CD4-positive, alpha-beta T cell treated with Interleukin-15 for 4 hours (primary cell): ENCODE results near the gene EAPP.
"Not testable (repeated sequence)": the region's sequence is repeated elsewhere in the genome, so short reads cannot be mapped to it uniquely, and the experiment has no call there.

Source experiments
- DNase-seq: peaks from one replicate; pipeline ENCODE4 v3.0.0-alpha.2; 2020; ENCODE audit warnings: low spot score

The EAPP gene, protein sequence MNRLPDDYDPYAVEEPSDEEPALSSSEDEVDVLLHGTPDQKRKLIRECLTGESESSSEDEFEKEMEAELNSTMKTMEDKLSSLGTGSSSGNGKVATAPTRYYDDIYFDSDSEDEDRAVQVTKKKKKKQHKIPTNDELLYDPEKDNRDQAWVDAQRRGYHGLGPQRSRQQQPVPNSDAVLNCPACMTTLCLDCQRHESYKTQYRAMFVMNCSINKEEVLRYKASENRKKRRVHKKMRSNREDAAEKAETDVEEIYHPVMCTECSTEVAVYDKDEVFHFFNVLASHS

DNA sequence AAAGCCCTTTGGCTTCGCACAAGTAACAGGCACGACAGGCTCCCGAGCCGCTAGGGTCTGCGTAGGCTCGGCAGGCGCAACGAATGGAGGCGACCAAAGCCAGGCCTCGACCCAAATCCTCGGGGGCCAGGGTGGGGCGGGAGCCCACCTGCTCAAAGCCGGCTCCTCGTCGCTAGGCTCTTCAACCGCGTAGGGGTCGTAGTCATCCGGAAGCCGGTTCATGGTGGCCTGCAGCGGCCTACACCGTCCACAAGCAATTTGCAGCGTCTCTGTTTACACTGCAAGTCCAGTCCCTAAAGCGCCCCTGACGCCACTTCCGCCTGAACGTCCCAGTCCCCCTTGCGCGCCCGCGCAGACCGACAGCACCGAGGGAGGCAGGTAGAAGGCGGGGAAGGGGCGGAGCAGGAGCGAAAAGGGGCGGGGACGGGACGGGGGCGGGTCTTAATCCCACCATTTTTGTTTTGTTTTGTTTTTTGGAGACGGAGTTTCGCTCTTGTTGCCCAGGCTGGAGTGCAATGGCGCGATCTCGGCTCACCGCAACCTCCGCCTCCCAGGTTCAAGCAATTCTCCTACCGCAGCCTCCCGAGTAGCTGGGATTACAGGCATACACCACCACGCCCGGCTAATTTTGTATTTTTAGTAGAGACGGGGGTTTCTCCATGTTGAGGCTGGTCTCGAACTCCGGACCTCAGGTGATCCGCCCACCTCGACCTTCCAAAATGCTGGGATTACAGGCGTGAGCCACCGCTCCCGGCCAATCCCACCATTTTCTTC is at the start of gene EAPP:
Gene EAPP, minus strand, starts transcription at position 295 of the 774 bp plus-strand sequence. Its CDS starts 73 bp downstream, at position 222.
- DNase-seq = peak; percentile 95

DNA sequence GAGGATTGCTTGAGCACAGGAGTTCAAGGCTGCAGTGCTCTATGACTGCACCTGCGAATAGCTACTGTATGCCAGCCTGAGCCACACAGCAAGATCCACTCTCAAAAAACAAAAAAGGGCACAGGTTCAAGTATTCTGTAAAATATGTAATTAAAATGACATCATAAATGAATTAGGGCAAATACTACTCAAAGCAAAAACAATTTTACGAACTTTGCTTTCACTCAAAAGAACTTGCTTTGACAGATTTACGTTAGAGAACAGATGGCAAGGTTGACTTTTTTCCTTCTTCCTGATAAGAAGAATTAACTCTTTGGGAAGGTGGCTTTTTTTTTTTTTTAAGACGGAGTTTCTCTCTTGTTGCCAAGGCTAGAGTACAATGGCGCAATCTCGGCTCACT is 44.0 kb upstream of the EAPP start:
- no peak for DNase-seq

DNA sequence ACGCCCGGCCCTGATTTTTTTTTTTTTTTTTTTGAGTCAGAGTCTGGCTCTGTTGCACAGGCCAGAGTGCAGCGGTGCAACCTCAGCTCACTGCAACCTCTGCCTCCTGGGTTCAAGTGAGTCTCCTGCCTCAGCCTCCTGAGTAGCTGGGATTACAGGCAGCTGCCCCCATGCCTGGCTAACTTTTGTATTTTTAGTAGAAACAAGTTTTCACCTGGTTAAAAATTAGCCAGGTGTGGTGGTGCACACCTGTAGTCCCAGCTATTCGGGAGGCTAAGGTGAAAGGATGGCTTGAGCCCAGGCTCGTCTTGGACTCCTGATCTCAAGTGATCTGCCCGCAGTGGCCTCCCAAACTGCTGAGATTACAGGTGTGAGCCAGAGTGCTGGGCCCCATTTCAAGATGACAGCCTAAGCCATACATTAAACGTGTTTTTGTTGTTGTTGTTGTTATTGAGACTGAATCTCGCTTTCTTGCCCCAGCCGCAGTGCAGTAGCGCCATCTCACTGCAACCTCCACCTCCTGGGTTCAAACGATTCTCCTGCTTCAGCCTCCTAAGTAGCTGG is 42.7 kb upstream of the EAPP start:
- DNase-seq = no peak

DNA sequence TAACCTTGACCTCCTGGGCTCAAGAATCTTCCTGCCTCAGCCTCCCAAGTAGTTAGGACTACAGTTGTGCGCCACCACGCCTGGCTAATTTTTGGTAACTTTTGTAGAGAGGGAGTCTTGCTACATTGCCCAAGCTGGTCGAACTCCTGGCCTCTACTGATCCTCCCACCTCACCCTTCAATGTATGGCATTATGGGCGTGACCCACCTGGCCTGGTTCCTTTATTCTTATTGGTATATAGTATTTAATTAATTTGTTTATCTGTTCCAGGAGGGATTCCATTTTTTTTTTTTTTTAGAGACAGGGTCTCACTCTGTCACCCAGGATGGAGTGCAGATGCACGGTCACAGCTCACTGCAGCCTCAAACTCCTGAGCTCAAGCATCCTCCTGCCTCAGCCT is 40.9 kb upstream of the EAPP start:
- DNase-seq = no peak

DNA sequence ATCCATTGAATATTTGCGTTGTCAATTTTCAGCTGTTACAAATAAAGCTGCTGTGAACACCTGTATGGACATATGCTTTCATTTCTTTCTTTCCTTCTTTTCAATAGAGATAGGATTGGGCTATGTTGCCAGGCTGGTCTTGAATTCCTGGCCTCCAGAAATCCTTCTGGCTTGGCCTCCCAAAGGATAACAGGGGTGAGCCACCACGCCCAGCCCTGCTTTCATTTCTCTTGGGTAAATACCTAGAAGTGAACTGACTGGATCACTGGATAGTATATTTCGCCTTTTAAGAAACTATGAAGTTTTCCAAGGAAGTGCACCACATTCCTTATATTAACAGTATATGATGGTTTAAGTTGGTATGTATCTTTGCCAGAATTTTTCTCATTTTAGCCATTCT is 32.3 kb upstream of the EAPP start:
- DNase-seq = no peak

DNA sequence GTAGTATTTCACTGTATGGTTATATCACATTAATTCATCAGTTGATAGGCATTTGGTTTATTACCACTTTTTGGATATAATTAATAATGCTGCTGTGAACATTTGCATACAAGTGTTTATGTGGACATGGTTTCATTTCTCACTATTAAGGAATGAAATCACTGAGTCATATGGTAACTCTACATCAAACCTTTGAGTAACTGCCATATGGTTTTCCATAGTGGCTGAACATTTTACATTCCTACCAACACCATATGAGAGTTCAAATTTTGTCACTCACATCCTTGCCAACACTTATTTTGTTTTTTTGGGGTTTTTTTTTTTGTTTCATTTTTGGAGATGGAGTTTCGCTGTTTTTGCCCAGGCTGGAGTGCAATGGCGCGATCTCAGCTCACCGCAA is 30.2 kb upstream of the EAPP start:
- no peak for DNase-seq

DNA sequence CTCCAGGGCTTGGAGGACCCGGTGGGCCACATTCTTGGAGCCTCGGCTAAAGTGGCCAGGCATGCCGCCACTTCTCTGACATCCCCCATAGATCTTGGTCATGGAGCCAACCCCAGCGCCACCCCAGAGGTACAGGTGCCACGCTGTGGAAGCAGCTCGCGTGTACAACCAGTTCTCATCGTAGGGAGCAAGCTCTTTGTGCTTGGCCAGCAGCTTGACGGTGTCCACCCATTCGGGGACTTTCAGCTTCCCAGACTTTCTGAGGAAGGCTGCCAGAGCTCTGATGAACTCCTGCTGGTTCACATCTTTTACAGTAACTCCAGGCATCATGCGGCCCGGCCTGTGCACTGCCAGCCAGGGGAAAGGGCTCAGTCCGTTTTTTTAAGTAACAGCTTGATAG is 29.3 kb upstream of the EAPP start:
- DNase-seq = no peak

DNA sequence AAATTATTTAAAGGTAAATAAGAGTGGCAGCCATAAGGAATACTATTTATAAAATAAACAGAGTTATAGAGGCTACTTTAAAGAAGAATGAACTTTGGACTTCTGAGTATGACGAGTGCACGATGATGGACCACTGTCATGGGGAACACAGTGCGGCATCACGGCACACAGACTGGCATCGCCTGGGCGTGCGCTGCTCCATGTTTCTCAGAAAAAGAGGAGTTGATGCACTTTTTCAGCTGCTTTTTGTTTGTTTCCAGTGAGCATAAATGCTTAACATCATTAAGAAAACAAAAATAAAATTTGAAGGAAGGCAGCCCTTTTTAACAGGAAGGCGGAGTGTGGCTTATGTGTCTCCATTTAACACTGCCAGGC is 23.3 kb upstream of the EAPP start:
- DNase-seq = no peak

DNA sequence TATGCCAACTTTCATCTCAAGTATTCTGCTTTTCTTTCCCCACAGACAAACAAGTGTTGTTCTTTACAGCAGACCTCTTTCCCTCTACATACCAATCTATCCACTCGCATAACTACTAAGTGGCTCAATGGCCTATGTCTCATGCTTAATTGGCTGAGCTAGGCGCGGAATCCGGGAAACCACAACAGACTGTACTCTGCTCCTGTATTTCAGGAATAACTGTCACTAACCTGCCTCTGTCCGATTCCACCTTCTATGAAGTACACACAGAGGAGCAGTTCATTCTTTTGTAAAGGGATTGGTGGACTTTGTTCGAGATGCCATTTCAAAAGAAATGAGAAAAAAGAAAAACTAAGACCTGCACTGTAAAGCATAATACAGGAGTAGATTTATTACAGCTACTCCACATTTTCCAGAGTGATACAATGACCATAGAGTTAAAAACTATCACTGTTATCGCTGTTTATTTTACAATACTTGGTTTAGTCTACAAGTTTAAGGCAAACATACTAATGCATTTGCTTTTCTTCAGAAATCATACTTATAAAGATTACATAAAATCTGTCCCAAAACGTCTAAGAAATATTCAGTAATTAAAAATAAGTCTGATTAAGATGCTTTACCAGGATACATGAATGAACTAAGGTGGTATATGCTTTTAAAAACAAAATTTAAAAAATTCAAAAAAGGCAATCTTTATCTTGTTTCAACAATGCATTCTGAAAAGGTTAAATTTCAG is 22.7 kb upstream of the EAPP start:
- DNase-seq = not testable (repeated sequence)

DNA sequence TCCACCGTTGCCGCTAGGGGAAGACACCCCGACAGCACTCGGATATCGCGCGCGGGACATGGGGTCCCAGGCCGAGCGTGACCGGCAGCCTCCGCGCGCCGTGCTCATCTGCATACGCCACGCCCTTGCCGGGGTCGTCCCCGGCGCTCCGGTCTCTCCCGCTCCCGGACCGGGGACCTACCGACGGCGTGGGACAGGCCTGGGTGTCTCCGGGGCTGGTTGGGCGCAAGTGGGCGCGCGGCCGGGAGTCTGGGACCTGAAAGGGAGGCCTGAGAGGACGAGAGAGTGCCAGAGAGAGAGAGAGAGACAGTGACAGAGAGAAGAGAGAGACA is 17.0 kb upstream of the EAPP start:
- DNase-seq = not testable (repeated sequence)

DNA sequence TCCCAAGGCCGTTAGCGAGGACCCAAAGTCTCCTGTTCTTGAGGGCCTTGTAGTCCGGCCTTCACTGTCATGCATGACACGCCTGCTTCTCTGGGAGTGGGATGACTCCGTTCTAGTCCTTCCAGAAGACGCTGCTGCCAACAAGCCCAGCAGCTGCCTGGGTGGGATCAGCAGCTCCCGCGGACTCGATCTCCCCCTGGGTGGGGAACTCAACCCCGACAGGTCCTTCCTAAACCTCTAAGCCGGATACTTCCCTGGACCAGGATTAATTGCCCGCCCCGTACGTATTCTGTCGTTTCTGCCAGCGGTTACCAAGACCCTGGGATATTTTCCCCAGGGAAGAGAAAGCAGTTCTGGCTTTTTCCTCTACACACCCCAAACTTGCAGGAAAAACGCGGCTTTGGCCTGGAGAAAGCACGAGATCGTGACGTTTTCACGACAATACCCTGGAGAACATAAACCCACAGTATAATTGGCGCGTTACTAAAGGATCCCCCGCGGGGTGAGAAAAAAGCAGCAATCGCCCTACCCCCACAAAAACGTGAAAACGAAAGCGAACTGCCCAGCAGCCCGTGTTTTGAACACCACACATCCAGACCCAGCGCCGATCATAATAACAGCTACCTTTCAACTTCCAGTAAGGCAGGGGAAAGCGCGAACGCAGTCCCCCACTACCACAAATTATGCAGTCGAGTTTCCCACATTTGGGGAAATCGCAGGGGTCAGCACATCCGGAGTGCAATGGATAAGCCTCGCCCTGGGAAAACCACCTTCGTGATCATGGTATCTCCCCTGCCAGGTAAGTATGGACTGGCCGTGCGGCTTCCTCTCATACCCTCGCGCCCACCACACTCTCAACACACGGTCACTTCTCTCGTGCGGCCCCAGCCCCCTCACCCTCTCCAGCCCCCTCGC is 16.3 kb upstream of the EAPP start:
- not testable (repeated sequence) for DNase-seq

DNA sequence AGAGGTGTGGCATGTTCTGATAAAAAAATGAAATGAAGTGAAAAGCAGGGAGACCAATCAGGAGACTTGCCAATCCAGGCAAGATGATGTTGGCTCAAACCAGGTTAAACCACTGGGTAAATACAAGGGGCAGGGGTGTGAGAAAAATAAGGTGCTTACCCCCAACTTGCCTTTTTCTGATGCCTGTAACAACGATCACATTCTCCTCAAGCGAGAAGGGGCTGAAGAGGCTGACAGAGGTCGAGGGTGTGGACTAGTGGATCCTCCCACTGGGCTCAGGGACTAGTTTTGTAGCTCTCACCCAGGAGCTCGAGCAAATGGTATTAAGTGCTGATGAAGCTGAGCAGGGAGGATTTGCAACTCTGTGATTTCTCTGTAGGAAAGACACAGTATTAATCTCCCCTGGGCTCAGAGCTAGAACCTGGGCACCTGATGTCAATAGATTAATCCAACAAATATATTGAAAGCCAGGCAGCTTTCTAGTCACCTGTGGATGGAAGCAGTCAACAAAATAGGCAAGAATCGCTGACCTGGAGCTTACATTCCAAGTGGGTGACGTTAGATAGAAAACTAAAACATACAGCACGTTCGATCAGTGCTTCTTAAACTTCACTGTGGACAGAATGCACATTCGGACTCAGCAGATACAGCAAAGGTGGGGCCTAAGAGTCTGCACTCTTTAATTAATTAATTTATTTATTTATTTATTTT is 15.2 kb upstream of the EAPP start:
- no peak for DNase-seq

DNA sequence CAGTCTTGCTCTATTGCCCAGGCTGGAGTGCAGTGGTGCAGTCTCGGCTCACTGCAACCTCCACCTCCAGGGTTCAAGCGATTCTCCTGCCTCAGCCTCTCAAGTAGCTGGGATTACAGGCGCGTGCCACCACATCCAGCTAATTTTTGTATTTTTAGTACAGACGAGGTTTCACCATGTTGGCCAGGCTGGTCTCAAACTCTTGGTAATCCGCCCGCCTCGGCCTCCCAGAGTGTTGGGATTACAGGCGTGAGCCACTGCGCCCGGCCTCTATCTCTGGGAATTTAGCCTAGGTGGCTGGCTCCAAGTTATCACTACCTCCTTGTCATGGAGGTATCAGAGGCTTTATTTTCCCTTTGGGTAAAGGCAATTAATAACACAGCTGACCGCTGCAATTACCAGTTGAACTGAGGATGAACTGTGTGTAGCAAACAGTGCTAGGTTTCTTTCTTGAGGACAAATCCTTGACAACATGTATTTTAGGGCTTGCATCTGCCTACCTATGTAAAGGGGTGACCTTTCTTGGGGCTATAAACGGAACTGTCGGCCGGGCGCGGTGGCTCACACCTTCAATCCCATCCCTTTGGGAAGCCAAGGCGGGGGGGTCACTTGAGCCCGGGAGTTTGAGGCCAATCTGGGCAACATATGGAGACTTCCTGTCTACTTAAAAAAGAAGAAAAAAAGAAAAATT is 9.9 kb upstream of the EAPP start:
- DNase-seq = not testable (repeated sequence)

DNA sequence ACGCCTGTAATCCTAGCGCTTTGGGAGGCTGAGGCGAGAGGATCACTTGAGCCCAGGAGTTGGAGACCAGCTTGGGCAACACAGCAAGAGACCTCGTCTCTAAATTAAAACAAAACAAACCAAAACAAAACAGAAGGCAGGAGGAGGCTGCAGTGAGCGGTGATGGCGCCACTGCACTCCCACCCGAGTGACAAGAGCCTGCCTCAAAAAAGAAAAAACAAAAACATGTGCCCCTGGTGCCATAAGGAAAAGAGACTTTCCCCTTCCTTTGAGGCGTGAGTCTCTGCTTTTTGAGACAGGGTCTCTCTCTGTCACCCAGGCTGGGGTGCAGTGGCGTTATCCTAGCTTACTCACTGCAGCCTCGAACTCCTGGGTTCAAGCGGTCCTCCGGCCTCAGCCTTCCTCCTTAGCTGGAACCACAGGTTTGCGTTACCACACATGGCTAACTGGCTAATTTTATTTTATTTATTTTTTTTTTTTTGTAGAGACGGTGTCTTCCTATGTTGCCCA is 9.0 kb upstream of the EAPP start:
- no peak for DNase-seq

DNA sequence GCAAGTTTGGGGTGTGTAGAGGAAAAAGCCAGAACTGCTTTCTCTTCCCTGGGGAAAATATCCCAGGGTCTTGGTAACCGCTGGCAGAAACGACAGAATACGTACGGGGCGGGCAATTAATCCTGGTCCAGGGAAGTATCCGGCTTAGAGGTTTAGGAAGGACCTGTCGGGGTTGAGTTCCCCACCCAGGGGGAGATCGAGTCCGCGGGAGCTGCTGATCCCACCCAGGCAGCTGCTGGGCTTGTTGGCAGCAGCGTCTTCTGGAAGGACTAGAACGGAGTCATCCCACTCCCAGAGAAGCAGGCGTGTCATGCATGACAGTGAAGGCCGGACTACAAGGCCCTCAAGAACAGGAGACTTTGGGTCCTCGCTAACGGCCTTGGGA is 7.6 kb upstream of the EAPP start:
- DNase-seq = not testable (repeated sequence)

DNA sequence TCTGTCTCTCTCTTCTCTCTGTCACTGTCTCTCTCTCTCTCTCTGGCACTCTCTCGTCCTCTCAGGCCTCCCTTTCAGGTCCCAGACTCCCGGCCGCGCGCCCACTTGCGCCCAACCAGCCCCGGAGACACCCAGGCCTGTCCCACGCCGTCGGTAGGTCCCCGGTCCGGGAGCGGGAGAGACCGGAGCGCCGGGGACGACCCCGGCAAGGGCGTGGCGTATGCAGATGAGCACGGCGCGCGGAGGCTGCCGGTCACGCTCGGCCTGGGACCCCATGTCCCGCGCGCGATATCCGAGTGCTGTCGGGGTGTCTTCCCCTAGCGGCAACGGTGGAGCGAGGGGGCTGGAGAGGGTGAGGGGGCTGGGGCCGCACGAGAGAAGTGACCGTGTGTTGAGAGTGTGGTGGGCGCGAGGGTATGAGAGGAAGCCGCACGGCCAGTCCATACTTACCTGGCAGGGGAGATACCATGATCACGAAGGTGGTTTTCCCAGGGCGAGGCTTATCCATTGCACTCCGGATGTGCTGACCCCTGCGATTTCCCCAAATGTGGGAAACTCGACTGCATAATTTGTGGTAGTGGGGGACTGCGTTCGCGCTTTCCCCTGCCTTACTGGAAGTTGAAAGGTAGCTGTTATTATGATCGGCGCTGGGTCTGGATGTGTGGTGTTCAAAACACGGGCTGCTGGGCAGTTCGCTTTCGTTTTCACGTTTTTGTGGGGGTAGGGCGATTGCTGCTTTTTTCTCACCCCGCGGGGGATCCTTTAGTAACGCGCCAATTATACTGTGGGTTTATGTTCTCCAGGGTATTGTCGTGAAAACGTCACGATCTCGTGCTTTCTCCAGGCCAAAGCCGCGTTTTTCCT is 7.0 kb upstream of the EAPP start:
- not testable (repeated sequence) for DNase-seq

DNA sequence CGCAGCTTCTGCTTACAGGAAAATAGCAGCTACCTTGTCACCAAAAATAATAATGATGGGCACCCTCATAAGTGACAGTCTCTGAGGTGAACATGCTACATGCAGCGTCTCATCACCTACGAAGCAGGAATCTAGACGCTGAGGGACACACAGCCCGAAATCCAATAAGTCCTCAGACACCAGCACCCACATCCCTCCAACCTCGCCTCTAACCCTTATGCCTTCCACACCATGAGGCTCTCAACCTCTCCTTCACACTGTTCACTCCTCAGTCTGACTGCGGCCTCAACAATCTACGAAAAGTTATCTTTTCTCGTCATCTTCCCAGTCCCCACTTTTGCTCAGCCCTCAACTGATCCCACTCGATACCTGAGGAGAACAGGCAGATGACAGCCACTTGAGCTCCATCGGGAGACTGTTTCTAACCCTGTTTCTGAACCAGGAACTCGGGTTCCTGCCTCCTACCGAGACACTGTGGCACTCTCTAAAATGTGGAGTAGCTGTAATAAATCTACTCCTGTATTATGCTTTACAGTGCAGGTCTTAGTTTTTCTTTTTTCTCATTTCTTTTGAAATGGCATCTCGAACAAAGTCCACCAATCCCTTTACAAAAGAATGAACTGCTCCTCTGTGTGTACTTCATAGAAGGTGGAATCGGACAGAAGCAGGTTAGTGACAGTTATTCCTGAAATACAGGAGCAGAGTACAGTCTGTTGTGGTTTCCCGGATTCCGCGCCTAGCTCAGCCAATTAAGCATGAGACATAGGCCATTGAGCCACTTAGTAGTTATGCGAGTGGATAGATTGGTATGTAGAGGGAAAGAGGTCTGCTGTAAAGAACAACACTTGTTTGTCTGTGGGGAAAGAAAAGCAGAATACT is 919 bp upstream of the EAPP start:
- not testable (repeated sequence) for DNase-seq

DNA sequence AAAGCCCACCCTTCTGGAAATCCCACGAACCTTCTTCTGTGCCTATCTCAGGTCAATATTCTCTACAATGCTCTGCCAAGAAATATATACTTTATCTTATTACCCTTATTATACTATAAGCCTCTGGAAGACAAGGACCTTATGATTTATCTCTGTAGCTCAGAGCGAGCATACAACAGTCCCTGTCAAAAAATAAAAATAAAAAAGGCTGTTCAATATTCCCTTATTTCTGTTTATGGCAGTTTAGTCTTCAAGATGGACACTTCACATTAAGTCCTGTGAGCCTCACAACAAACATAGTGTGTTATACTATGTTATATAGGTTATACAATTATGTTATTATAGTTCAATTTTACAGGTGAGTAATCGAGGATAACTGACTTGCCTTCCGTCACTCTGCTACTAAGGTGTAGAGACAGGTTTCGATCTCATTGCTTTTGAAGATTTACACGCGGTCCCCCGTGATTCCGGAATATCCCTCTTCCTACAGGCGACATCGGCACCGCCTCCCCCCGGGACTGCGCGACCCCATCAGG is 562 bp downstream of the EAPP start:
- DNase-seq = no peak
